ENCODE measurements around the gene PRKG1.

Gene PRKG1

GRCh38 chr10:51425431-51425830 lies 351.1 kb downstream of the PRKG1 start:
- H3K9me3 ChIP-seq (ENCODE audit: insufficient read depth, low read length), result no peaks in the 10 kb centered on the region
- H3K27ac ChIP-seq (ENCODE audit: low read depth, low read length), result no peak overlapping the region
- no peaks in the 10 kb centered on the region for H4K20me1 ChIP-seq (ENCODE audit: low read depth, low read length)
- H3K4me3 ChIP-seq (ENCODE audit: insufficient read depth, low read length, poor library complexity, severe bottlenecking), result no peak overlapping the region
- no peak for TF ChIP-seq EZH2phosphoT487 (conservative IDR thresholded peaks at IDR 0.05; ENCODE audit: low read length)
- TF ChIP-seq, protein P1, sequence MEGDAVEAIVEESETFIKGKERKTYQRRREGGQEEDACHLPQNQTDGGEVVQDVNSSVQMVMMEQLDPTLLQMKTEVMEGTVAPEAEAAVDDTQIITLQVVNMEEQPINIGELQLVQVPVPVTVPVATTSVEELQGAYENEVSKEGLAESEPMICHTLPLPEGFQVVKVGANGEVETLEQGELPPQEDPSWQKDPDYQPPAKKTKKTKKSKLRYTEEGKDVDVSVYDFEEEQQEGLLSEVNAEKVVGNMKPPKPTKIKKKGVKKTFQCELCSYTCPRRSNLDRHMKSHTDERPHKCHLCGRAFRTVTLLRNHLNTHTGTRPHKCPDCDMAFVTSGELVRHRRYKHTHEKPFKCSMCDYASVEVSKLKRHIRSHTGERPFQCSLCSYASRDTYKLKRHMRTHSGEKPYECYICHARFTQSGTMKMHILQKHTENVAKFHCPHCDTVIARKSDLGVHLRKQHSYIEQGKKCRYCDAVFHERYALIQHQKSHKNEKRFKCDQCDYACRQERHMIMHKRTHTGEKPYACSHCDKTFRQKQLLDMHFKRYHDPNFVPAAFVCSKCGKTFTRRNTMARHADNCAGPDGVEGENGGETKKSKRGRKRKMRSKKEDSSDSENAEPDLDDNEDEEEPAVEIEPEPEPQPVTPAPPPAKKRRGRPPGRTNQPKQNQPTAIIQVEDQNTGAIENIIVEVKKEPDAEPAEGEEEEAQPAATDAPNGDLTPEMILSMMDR (IDR thresholded peaks at IDR 0.05; ENCODE audit: insufficient read depth, low read length, poor library complexity, severe bottlenecking), result no peak
- no peak overlapping the region for H3K4me2 ChIP-seq (ENCODE audit: low read depth, low read length, poor library complexity, severe bottlenecking)
- no peaks in the 10 kb centered on the region for H3K27me3 ChIP-seq (ENCODE audit: low read length)
- H3F3A ChIP-seq (ENCODE audit: insufficient read depth), result no peaks in the 10 kb centered on the region
- no peaks in the 10 kb centered on the region for H3K36me3 ChIP-seq (ENCODE audit: low read length)
- no peak overlapping the region for H3K9ac ChIP-seq (ENCODE audit: low read length)
- no peaks in the 10 kb centered on the region for H3K79me2 ChIP-seq (ENCODE audit: insufficient read depth, low read length)
- H3K9me2 ChIP-seq (replicated peaks; ENCODE audit: insufficient read depth, low read length), result no peaks in the 10 kb centered on the region
- H2AFZ ChIP-seq (ENCODE audit: low read depth, low read length, severe bottlenecking), result no peak overlapping the region

DNA sequence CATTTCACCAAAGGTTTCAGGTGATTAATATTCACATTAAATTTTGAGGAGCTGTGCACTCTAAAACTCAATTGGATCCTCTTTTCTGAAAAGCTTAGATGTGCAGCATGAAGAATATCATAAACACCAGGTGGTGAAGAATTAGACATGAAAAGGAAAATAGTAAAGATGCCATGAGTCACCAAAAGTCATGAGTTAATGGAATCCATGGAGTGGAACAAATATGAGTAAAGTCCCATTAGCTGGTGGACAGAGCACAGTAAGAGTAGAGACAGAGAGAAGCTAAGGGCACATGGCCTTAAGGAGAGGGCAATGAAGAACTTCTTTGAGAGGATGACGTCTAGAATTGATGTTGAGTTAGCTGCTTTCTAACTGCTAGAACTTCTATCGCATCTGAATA lies 353.5 kb downstream of the PRKG1 start:
- Histone ChIP-seq H3K79me2 (ENCODE audit: insufficient read depth, low read length) (no peaks in the 10 kb centered on the region), H3K36me3 (ENCODE audit: low read length) (no peaks in the 10 kb centered on the region), H3K9ac (ENCODE audit: low read length) (no peak overlapping the region), H3K27ac (ENCODE audit: low read depth, low read length) (no peak overlapping the region), H3K27me3 (ENCODE audit: low read length) (no peaks in the 10 kb centered on the region), H2AFZ (ENCODE audit: low read depth, low read length, severe bottlenecking) (no peak overlapping the region), H3K9me2 (replicated peaks; ENCODE audit: insufficient read depth, low read length) (no peaks in the 10 kb centered on the region), H4K20me1 (ENCODE audit: low read depth, low read length) (no peaks in the 10 kb centered on the region), H3K4me3 (ENCODE audit: insufficient read depth, low read length, poor library complexity, severe bottlenecking) (no peak overlapping the region), H3F3A (ENCODE audit: insufficient read depth) (no peaks in the 10 kb centered on the region), H3K4me2 (ENCODE audit: low read depth, low read length, poor library complexity, severe bottlenecking) (no peak overlapping the region), H3K9me3 (ENCODE audit: insufficient read depth, low read length) (no peaks in the 10 kb centered on the region)
- no peak for TF ChIP-seq EZH2phosphoT487 (conservative IDR thresholded peaks at IDR 0.05; ENCODE audit: low read length)
- TF ChIP-seq, protein P1 (IDR thresholded peaks at IDR 0.05; ENCODE audit: insufficient read depth, low read length, poor library complexity, severe bottlenecking), result no peak

DNA sequence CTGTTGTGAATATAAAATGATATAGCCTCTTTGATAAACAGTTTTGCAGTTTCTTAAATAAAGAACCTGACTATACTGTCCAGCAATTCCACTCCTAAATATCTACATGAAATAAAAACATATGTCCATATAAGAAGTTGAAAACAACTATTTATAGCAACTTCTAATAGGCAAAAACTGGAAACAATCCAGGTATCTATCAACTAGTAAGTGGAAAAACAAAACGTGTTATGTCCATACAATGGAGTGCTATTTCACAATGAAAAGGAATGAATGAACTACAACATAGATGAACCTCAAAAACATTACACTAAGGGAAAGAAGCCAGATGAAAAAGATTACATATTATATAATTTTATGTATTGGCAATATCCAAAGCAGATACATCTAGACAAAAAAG lies 356.2 kb downstream of the PRKG1 start:
- H3K4me3 ChIP-seq (ENCODE audit: insufficient read depth, low read length, poor library complexity, severe bottlenecking), result no peak overlapping the region
- no peaks in the 10 kb centered on the region for H4K20me1 ChIP-seq (ENCODE audit: low read depth, low read length)
- H3K9me2 ChIP-seq (replicated peaks; ENCODE audit: insufficient read depth, low read length), result no peaks in the 10 kb centered on the region
- no peak overlapping the region for H2AFZ ChIP-seq (ENCODE audit: low read depth, low read length, severe bottlenecking)
- H3K9ac ChIP-seq (ENCODE audit: low read length), result no peak overlapping the region
- H3F3A ChIP-seq (ENCODE audit: insufficient read depth), result no peaks in the 10 kb centered on the region
- no peak overlapping the region for H3K27ac ChIP-seq (ENCODE audit: low read depth, low read length)
- H3K36me3 ChIP-seq (ENCODE audit: low read length), result no peaks in the 10 kb centered on the region
- no peaks in the 10 kb centered on the region for H3K27me3 ChIP-seq (ENCODE audit: low read length)
- no peak overlapping the region for H3K4me2 ChIP-seq (ENCODE audit: low read depth, low read length, poor library complexity, severe bottlenecking)
- no peaks in the 10 kb centered on the region for H3K79me2 ChIP-seq (ENCODE audit: insufficient read depth, low read length)
- no peaks in the 10 kb centered on the region for H3K9me3 ChIP-seq (ENCODE audit: insufficient read depth, low read length)
- TF ChIP-seq, protein P1 (IDR thresholded peaks at IDR 0.05; ENCODE audit: insufficient read depth, low read length, poor library complexity, severe bottlenecking), result no peak
- no peak for TF ChIP-seq EZH2phosphoT487 (conservative IDR thresholded peaks at IDR 0.05; ENCODE audit: low read length)
